Peyer's patch (tissue), 4 donors: ENCODE data around the gene TCF3.

Source experiments
- CTCF ChIP-seq, 6 experiments: fragments of 450-650 bp in 4 of 6; fragments of 200-600 bp in 2 of 6; sonication (generic) in 1 of 6; IDR thresholded peaks; one replicate each; pipeline ENCODE4 v1.5.1; 2017 to 2019; ENCODE audit warnings: antibody characterized with exemption in 6 of 6, mild to moderate bottlenecking in 3 of 6, moderate library complexity in 1 of 6
- POLR2A ChIP-seq, 2 donors: fragments of 450-650 bp; IDR thresholded peaks; one replicate each; pipeline ENCODE4 v1.5.1; 2017; ENCODE audit warnings: antibody characterized with exemption in 2 of 2, mild to moderate bottlenecking in 2 of 2, moderate library complexity in 2 of 2

GRCh38 chr19:1668486-1669270, 16.3 kb upstream of the TCF3 start:
- no peak for TF ChIP-seq CTCF (IDR thresholded peaks at IDR 0.05)
- TF ChIP-seq POLR2A (IDR thresholded peaks at IDR 0.05) = no peak
